GM08714 (cell line): ENCODE measurements around the gene IRF1.
"Not testable (repeated sequence)": the region's sequence is repeated elsewhere in the genome, so short reads cannot be mapped to it uniquely, and the experiment has no call there.

Experiments
- H3K4me3 ChIP-seq: fragments of 200-500 bp; sonication (Bioruptor generic); 2 replicates; pipeline ENCODE4 v1.5.1; 2014; ENCODE audit warnings: mild to moderate bottlenecking, low read length, inconsistent platforms
- ZNF274 ChIP-seq: IDR thresholded peaks from 2 replicates; pipeline ENCODE4 v1.6.1; 2012; ENCODE audit warnings: mild to moderate bottlenecking, low read depth, low read length

IRF1 gene

DNA sequence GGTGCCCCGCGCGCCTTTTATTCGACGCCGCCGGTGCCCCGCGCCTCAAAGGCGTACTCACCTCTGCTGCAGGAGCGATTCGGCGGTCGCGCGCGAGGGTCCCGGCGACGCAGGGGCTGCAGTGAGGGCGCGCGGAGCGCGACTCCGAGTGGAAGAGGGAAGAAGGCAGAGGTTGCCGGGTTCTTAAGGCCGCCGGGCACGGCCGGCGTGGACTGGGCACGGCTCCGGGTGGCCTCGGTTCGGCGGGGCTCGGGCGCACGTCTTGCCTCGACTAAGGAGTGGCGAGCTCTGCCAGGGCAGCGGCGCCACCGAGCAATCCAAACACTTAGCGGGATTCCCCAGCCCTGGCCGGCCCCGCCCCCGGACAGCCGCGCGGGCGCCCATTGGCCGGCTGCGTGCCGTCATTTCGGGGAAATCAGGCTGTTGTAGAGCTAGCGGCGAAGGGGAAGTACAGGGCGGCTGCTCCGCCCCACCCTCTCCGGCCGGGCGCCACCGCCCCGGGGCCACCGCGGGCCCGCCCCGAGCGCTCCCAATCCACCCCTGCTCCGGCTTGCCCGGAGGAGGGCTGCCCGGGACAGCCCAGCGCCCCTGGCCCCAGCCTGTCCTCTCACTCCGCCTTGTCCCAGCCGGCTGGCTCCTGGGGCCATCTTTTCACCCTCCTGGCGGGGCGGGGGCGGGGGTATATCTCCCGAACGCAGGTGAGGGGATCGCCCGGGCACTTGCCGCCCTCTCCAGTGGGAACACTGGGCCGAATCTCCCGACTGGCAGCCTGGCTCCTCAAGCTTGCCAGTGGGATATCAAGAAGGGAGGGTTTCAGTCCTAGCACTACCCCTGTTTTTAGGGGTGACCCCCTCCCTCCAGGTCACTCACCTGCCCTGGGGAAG, at the start of gene IRF1:
Gene IRF1, minus strand, starts transcription at position 290 of the 884 bp plus-strand sequence. CDS start 1,295 bp downstream, outside the sequence.
- peak within 1 kb of the TSS; percentile 95 for H3K4me3 ChIP-seq
- no peak for TF ChIP-seq ZNF274

- no peak overlapping the region for H3K4me3 ChIP-seq
Measured at GRCh38 chr5:132540149-132540548, 49.6 kb upstream of the IRF1 start.

DNA sequence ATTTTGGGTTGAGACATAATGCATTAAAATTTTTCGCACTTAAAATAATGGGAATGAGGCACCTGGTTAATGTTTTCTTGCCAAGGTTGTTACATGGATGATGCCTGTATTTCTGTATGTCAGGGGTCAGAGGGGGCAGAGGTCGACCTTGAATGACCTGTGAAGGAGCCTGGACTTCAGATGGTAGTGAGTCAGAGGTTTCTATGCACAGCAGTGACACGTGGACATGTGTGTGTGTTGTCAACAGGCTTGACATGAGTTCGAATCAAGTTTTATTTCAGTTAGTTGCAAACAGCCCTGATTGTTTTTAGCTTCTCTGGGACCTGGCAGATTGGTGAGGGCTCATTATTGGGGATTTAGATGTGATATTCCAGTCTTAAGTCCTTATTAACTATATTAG, 49.1 kb upstream of the IRF1 start:
- TF ChIP-seq ZNF274 = no peak
- H3K4me3 ChIP-seq = no peak overlapping the region

More at GRCh38 chr5:132540149-132540548, 49.6 kb upstream of the IRF1 start:
- TF ChIP-seq ZNF274 = no peak

GRCh38 chr5:132530946-132531345, 40.4 kb upstream of the IRF1 start:
- H3K4me3 ChIP-seq = no peak overlapping the region
- TF ChIP-seq ZNF274 = no peak

GRCh38 chr5:132528866-132529634, 38.5 kb upstream of the IRF1 start:
- no peak for TF ChIP-seq ZNF274

GRCh38 chr5:132528021-132528420, 37.4 kb upstream of the IRF1 start:
- no peak for TF ChIP-seq ZNF274
- no peak overlapping the region for H3K4me3 ChIP-seq

More at GRCh38 chr5:132528866-132529634, 38.5 kb upstream of the IRF1 start:
- no peak overlapping the region for H3K4me3 ChIP-seq

DNA sequence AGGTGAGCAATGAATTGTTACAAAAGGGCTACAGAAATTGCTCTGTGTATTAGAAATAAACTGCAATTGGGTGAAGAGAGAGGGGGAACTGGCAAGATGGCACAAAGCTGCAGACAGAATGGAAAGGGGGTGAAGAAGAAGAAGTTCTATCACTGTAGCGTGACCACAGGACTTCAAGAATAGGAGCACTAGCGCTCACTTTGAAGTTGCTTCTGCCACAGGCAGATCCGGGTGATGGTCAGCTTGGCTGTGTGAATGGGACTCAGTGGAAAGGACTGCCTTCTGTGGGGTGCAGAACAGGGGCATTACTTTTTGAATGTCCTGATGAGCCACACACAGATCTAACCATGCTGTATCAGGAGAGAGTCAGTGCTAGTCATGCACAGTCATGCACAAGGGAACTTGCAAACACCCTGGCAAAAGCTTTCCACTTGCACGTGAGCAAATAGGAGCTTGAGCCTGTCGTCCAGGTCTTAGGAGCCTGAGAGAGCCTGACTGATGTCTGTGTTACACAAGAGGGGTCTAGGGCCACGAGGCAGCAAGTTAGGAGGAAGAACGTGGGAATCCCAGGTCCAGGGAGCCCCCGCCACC, 36.5 kb upstream of the IRF1 start:
- H3K4me3 ChIP-seq = no peak overlapping the region
- no peak for TF ChIP-seq ZNF274

GRCh38 chr5:132526290-132526973, 35.9 kb upstream of the IRF1 start:
- no peak for TF ChIP-seq ZNF274
- no peak overlapping the region for H3K4me3 ChIP-seq

DNA sequence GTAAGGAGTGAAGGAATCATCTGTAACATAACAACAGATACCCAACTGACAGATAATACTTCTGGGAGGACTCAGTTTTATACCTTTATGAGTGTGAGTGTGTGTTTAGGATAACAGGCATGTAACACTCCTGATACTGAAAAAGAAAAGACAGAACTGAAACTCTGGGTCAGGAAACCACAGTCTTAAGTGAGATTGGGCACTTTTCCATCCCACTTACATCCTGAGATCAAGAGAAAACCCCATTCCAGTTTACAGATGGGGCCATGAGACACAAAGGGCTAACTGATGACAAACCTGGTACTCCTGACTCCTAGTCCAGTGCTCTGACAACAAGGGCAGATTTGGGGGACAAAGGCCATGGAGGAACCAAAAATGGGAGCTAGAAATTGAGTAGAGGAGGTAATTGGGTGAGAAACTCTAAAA, 34.7 kb upstream of the IRF1 start:
- H3K4me3 ChIP-seq = no peak overlapping the region
- no peak for TF ChIP-seq ZNF274

- H3K4me3 ChIP-seq = not testable (repeated sequence)
Measured at GRCh38 chr5:132524877-132525276, 34.3 kb upstream of the IRF1 start.

- not testable (repeated sequence) for H3K4me3 ChIP-seq
Measured at GRCh38 chr5:132522067-132522466, 31.5 kb upstream of the IRF1 start.

DNA sequence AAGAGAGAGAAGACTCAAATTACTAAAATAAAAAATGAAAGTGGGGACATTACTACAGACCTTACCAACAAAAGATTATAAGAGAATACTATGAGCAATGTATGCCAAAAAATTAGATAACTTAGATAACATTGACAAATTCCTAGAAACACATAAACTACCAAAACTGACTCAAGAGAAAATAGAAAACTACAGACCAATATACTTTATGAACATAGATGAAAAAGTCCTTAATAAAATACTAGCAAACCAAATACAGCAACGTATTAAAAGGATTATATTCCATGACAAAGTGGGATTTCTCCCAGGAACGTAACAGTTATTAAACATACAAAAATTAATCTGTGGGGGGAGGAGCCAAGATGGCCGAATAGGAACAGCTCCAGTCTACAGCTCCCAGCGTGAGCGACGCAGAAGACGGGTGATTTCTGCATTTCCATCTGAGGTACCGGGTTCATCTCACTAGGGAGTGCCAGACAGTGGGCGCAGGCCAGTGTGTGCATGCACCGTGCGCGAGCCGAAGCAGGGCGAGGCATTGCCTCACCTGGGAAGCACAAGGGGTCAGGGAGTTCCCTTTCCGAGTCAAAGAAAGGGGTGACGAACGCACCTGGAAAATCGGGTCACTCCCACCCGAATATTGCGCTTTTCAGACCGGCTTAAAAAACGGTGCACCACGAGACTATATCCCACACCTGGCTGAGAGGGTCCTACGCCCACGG, 23.2 kb upstream of the IRF1 start:
- not testable (repeated sequence) for H3K4me3 ChIP-seq

GRCh38 chr5:132510076-132510475, 19.5 kb upstream of the IRF1 start:
- H3K4me3 ChIP-seq = no peak overlapping the region
- no peak for TF ChIP-seq ZNF274
